K562 (cell line): Measurements from ENCODE around the gene DUS4L. TPM values are rescaled to one million over a fixed set of nuclear protein-coding genes. Genes with fewer than 3 reads are reported as not detected.

ENCODE experiments used
- ATF7 ChIP-seq: fragments of 450-650 bp; IDR thresholded peaks from 2 replicates; pipeline ENCODE4 v1.7.1; 2014; ENCODE audit warnings: mild to moderate bottlenecking, moderate library complexity
- CBFA2T2 ChIP-seq: fragments of 450-650 bp; conservative IDR thresholded peaks from 2 replicates; pipeline ENCODE4 v1.6.1; 2017; ENCODE audit warnings: mild to moderate bottlenecking
- CBFA2T3 ChIP-seq: fragments of 450-650 bp; IDR thresholded peaks from 2 replicates; pipeline ENCODE4 v1.6.1; 2017
- CREB3 ChIP-seq: fragments of 450-650 bp; conservative IDR thresholded peaks from 2 replicates; pipeline ENCODE4 v1.6.1; 2016; ENCODE audit warnings: missing genetic modification characterization, low read depth, mild to moderate bottlenecking, missing compliant biosample characterization, moderate library complexity
- E4F1 ChIP-seq: fragments of 250-450 bp; sonication (Bioruptor Pico); IDR thresholded peaks from 2 replicates; pipeline ENCODE4 v1.5.0; 2021; ENCODE audit warnings: mild to moderate bottlenecking, borderline replicate concordance
- EGR1 ChIP-seq: fragments of 450-650 bp; conservative IDR thresholded peaks from 2 replicates; pipeline ENCODE4 v1.6.1; 2017; ENCODE audit warnings: mild to moderate bottlenecking
- EP400 ChIP-seq: fragments of 450-650 bp; IDR thresholded peaks from 2 replicates; pipeline ENCODE4 v1.6.1; 2017; ENCODE audit warnings: antibody characterized with exemption, mild to moderate bottlenecking, moderate library complexity
- FUS ChIP-seq: fragments of 200-400 bp; formaldehyde crosslinking; optimal IDR thresholded peaks from 2 replicates; pipeline ENCODE3; 2017; ENCODE audit warnings: low read depth, low read length
- GMEB1 ChIP-seq: fragments of 250-450 bp; sonication (Bioruptor Pico); IDR thresholded peaks from 2 replicates; pipeline ENCODE4 v1.4.0; 2020; ENCODE audit warnings: mild to moderate bottlenecking
- HMG20B ChIP-seq: fragments of 250-450 bp; sonication (Bioruptor Pico); IDR thresholded peaks from 2 replicates; pipeline ENCODE4 v1.5.0; 2021; ENCODE audit warnings: mild to moderate bottlenecking
- MAFK ChIP-seq: IDR thresholded peaks from 2 replicates; pipeline ENCODE4 v1.6.1; 2011; ENCODE audit warnings: low read length, improper control_type of control experiment
- NFIX ChIP-seq: fragments of 250-450 bp; sonication (Bioruptor Pico); IDR thresholded peaks from 2 replicates; pipeline ENCODE4 v1.4.0; 2020; ENCODE audit warnings: low read depth, mild to moderate bottlenecking, moderate library complexity
- POLR2G ChIP-seq: fragments of 200-400 bp; formaldehyde crosslinking; IDR thresholded peaks from 2 replicates; pipeline ENCODE4 v1.6.1; 2017; ENCODE audit warnings: low read depth, mild to moderate bottlenecking, antibody characterized with exemption, low read length, moderate library complexity
- RCOR1 ChIP-seq, 2 experiments: IDR thresholded peaks; 2 replicates each; pipeline ENCODE4 v1.6.1; 2012; ENCODE audit warnings: low read depth in 2 of 2, low read length in 2 of 2, borderline replicate concordance in 1 of 2, improper control_type of control experiment in 1 of 2
- RHOXF2B ChIP-seq: fragments of 250-450 bp; sonication (Bioruptor Pico); conservative IDR thresholded peaks from 2 replicates; pipeline ENCODE4 v1.5.1; 2021
- SREBF2 ChIP-seq: sonication (generic); formaldehyde crosslinking; IDR thresholded peaks from 2 replicates; pipeline ENCODE4 v1.4.0; 2020; ENCODE audit warnings: mild to moderate bottlenecking, missing genetic modification reagents
- SRSF3 ChIP-seq: fragments of 200-400 bp; formaldehyde crosslinking; IDR thresholded peaks from 2 replicates; pipeline ENCODE4 v1.6.1; 2016; ENCODE audit warnings: mild to moderate bottlenecking, low read length, moderate library complexity; ENCODE audit not compliant: insufficient read depth
- STAT5A ChIP-seq: IDR thresholded peaks from 2 replicates; pipeline ENCODE4 v1.6.1; 2012; ENCODE audit warnings: low read length, inconsistent platforms, borderline replicate concordance
- TAL1 ChIP-seq: fragments of 450-650 bp; IDR thresholded peaks from 2 replicates; pipeline ENCODE4 v1.6.1; 2016; ENCODE audit warnings: mild to moderate bottlenecking
- TRIM25 ChIP-seq: fragments of 450-650 bp; IDR thresholded peaks from 2 replicates; pipeline ENCODE4 v1.7.0; 2016; ENCODE audit warnings: borderline replicate concordance
- ZNF143 ChIP-seq: sonication (generic); formaldehyde crosslinking; IDR thresholded peaks from 2 replicates; pipeline ENCODE4 v1.9.0; 2022; ENCODE audit warnings: mild to moderate bottlenecking, missing genetic modification reagents
- ZNF217 ChIP-seq: sonication (generic); formaldehyde crosslinking; IDR thresholded peaks from 2 replicates; pipeline ENCODE4 v1.8.0; 2022; ENCODE audit warnings: mild to moderate bottlenecking, missing genetic modification reagents
- ZNF282 ChIP-seq: sonication (generic); formaldehyde crosslinking; IDR thresholded peaks from 2 replicates; pipeline ENCODE4 v1.8.1; 2023; ENCODE audit warnings: missing genetic modification reagents
- polyA plus RNA-seq, 8 experiments: library from polyadenylated mRNA; depleted of rRNA in 4 of 8; stranded (reverse) in 5 of 8; unstranded in 3 of 8; fragments of >200 nt; fragmentation: Nextera tagmentation in 2 of 8; fragmentation: Illumina TruSeq in 1 of 8; extraction: Ambion mirVana in 2 of 8; extraction: Trizol in 1 of 8; gene quantifications; 2 replicates each; pipeline versions ENCODE4 v1.2.1 to v1.2.3, GENCODE V29; 2011 to 2014; ENCODE audit warnings: inconsistent platforms in 1 of 8, missing spikeins in 1 of 8
- total RNA-seq, 7 experiments: library from RNA; depleted of rRNA in 6 of 7; stranded (reverse); fragments of >200 nt in 6 of 7; fragmentation: Illumina TruSeq in 2 of 7; extraction: Trizol in 2 of 7; gene quantifications; 2 replicates each; pipeline versions ENCODE4 v1.2.1 to v1.2.3, GENCODE V29; 2011 to 2021; ENCODE audit warnings: low replicate concordance in 1 of 7

DUS4L gene
- total and polyA plus RNA-seq, 9 of the 15 experiments (the other 6 are each of a cell fraction or from before 2014, with no cell fraction given): 12.2 to 33.6 (median 28.6) TPM

GRCh38 chr7:107579885-107580715 is 16.3 kb downstream of the DUS4L start, which contains the start of gene BCAP29 (continued):
- TF ChIP-seq SRSF3 (peak; percentile 27; the same call in 1 of the 2 replicates), ZNF217 (no peak), RHOXF2B (CRISPR knock-in tag) (no peak), EGR1 (peak; percentile 29; the same call in 1 of the 2 replicates), TRIM25 (0 out of 2 replicates have a peak, but pooled peaks have one; percentile 46), ZNF282 (CRISPR knock-in tag) (no peak), POLR2G (peak; percentile 99), CBFA2T2 (no peak), ATF7 (peak; percentile 92), ZNF143 (CRISPR knock-in tag) (peak; percentile 60; the same call in 1 of the 2 replicates), FUS (peak; percentile 70), EP400 (peak; percentile 87), NFIX (CRISPR knock-in tag) (no peak), CREB3 (tag) (no peak), E4F1 (CRISPR knock-in tag) (peak; percentile 54; the same call in 1 of the 2 replicates), TAL1 (no peak), STAT5A (no peak), SREBF2 (CRISPR knock-in tag) (no peak), GMEB1 (CRISPR knock-in tag) (peak; percentile 97), MAFK (peak; percentile 36; the same call in 1 of the 2 replicates), HMG20B (no peak), CBFA2T3 (no peak; the same call in 1 of the 2 replicates), RCOR1 (IDR thresholded peaks at IDR 0.05; ENCODE audit: borderline replicate concordance in 1 of 2, low read depth in 2 of 2, low read length in 2 of 2) (peak in 1 of 2 experiments; percentile 75; a peak in 1 of 4 replicates)
